HG03280 (cell line): ENCODE data around the gene RBM28.

Experiments used
- ATAC-seq: cut with Tn5 transposase; IDR thresholded peaks from one replicate; pipeline ENCODE4 v1.9.1; 2021; ENCODE audit warnings: mild to moderate bottlenecking, moderate library complexity; ENCODE audit not compliant: unreplicated experiment

RBM28 gene

GRCh38 chr7:128343554-128344430 is at the start of gene RBM28:
Gene RBM28 (minus strand): TSS chr7:128343908. CDS start chr7:128343793, 115 bp downstream.
- peak; percentile 95 for ATAC-seq

DNA sequence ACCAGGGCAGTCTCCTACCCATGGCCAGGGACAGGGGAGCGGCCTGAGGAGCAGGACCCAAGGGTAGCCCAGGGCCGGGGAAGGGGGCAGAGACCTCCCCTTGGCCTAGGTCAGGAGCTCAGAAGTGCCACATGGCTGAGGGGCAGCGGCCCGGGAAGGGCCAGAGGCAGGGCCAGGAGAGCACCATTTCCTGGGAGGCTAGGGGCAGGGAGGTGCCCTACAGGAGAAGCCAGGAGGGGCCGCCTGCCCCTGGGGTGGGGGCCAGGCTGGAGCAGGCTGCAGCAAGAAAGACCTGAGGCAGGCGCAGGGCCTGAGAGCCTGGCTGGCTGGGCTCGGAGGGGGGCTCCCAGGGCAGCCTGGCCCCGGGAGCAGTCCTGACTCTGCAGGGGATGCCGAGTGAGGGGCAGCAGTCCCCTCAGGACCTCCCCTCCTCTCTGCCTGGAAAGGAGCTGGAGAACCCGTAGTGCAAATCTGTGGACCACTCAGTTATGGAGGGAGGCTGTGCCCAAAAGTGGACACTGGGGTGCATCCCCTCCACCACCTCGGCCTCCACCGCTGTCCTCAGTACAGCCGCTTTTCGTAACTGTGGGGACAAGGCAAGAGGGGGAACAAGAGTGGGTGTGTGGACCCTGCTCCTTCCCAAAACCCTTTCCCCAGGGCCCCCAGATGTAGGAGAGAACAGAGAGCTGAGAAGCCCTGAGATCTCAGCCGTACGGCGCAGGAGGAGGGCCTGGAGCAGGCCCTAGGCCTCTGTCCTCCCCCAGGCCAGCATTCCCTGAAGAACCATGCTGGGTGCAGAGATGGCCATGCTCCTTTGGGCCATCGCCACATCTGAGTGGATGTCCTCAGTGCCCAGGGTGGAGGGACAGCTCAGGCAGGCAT is 49.0 kb upstream of the RBM28 start:
- no peak for ATAC-seq

GRCh38 chr7:128391805-128392204 is 48.1 kb upstream of the RBM28 start:
- ATAC-seq: no peak

DNA sequence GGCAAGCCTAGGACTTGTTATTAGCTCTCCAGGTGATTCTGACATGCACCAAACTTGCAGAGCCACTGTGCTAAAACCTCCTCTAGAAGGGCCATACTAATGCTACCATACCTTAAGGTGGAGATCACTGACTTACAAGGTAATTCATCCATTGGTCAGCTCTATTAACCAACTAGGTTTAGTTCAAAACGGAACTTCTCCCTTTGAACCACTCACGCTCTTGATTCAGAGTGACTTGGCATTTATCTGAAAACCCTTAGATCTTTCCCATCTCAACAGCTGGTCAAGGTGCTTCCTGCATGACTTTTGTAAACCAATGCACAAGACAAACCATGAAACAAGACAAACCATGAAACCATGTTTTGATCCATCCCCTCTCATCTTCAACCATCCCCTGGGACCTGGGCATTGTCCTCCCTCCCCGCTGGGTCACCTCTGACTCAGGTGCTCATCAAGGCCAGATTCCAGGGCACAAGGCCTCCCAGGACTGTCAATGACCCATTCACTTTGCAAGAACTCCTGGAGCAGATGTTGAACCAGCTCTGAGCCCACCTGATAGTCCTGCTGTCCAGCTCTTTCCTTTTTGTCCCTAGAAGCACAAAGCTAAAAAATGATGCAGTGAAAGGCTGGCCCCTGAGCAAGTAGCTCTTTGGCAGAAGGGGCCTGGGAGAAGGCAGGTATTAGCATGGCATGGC is 47.3 kb upstream of the RBM28 start:
- ATAC-seq: no peak

DNA sequence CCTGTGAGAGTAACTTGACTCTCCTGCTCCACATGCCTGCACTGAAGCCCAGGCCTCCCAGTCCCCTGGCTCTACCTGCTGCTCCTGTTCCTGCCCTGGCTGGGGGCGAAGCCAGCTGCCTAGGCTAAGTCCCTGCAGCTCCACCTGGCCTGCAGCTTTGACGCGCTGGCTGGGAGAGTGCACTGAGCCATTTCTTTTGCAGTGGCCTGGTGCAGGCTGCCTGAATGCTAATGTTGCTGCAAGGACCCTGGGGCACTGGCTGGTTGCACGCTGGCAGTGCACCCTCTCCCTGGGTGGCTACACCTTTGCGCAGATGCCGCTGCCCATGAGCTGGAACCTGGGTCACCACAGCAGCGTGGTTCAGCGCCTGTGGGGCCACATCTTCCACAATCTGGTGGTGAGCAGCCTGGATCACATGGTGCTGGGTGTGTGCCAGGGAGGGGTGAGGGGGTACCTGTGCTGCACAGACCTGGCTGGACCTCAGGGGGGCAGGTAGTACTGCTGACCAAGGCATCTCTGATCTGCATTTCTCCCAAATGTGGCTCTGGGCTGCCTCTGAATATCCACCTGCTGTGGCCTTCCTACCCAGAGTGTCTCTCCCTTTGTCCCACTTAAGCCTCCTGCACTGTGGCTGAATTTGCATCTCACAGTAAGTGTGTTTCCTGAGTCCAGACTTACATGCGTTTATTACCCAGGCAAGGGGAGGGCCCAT is 46.1 kb upstream of the RBM28 start:
- ATAC-seq: no peak

DNA sequence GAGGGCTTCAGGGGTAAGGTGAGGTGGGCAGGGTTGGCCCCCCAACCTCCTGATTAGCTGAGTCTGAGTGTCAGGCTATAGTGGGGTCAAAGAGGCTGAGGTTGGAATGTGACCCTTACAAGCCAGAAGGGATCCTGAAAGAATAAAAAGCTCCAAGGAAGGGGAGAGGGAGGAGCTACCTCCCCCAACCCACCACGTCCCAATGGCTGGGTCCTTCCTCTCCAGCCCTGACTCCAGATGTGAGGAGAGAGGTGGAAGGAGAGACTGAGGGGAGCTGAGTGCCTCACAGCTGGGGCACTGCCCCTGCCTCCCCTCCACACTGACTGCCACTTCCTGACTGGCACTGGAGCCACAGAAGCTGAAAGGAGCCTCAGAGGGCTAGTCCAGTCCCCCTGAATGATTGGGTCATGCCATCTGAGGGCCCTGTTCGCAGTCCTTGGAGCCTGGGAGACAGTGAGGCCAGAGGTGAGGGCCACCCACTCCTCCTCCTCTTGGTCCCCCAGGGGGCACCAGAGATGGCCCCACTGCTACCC is 45.4 kb upstream of the RBM28 start:
- no peak for ATAC-seq

DNA sequence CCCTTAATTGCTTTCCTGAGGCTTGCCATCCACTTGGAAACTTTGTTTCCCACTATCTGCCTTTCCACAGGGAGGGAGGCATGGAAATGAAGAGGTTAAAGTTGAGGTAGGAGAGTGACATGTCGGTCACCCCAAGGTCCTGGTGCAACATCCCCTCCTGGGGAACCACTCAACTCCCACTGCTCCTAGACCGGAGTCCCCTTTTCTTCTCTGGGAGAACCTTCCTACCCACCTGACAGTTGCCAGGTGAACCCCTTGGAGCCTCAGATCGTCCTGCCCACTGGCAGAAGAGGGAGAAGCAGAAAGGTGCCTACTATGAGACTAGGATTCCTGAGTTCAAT is 44.4 kb upstream of the RBM28 start:
- ATAC-seq: no peak

DNA sequence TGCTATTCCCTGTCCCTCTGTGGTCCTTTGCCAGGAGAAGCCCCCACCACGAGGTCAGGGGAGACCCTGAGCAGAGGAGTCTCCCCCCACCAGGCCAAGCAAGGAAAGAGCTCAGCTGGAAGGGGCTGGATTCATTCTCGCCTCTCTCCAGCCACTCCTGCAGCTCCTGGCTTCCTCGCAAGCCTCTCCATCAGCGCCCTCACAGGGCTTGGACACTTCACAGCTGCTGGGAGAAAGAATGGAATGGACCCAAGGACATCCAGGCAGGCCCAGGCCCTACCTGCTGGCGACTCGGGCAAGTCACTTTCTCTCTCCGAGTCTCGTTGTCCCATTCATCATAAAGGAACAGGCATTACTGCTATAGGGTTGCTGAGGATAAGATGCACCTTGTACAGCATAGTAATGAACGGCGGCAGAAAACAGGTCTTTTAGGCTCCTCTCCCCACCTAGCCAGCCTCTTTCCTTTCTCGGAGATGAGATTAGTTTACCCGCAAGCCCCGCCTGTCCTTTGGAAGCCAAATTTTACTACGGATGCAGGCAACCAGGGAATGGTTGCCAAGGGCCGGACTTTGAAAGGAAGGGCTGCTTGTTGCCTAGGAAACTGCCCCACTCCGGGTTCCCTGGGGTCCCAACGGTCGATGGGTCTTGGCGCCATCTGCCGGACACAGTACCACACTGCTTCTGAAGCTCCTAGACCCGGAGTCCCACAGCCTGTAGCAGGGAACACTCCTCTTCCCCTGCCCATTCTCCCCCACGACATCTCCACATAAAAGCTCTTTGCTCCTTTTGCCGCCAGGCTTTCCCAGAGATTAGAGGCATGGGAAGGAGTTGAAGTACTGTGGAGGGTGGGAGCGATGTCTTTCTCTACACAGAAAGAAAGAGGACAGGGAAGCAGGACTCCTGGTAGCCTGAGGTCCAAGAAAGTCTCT is 43.8 kb upstream of the RBM28 start:
- peak; percentile 73 for ATAC-seq

DNA sequence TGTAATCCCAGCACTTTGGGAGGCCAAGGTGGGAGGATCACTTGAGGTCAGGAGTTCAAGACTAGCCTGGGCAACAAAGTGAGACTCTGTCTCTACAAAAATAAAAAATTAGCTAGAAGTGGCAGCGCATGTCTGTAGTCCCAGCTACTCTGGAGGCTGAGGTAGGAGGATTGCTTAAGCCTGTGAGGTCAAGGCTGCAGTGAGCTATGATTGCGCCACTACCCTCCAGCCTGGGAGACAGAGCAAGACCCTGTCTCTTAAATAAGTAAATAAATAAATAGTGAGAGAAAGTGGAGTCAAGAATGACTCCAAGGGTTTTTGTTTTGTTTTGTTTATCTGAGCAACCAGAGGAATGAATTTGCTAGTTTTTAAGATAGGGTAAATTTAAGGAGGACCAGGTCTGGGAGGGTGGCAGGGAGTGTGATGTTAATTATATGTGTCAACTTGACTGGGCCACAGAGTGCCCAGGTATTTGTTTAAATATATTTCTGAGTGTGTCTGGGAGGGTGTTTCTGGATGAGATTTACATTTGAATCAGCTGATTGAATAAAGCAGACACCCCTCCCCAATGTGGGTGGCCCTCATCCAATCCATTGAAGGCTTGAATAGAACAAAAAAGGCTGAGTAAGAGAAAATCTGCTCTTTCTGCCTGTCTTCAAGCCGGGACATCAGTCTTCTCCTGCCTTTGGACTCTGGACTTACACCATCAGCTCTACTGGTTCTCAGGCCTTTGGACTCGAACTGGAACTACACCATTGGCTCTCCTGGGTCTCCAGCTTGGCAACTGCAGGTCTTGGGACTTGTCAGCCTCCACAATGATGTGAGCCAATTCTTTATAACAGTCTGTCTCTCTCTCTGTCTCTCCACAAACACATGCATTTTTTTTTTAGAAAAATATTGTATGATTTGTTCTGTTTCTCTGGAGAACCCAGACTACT is 42.5 kb upstream of the RBM28 start:
- ATAC-seq: no peak

DNA sequence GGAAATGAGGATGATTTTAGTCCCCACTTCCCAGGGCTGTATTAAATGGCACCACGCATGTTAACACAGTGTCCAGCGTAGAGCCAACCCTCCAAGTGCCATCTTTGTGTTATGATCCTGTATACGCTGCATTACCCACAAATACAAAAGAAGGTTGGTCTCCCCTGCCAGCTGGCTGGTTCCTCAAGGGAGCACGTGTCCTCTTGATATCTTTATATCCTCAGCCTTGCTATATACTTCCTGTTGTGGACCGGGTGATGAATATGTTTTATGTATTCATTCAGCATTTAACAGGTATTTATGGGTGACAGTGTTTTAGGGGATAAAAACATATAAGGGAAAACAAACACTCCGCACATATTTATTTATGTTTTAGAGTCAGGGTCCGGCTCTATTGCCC is 41.0 kb upstream of the RBM28 start:
- no peak for ATAC-seq

DNA sequence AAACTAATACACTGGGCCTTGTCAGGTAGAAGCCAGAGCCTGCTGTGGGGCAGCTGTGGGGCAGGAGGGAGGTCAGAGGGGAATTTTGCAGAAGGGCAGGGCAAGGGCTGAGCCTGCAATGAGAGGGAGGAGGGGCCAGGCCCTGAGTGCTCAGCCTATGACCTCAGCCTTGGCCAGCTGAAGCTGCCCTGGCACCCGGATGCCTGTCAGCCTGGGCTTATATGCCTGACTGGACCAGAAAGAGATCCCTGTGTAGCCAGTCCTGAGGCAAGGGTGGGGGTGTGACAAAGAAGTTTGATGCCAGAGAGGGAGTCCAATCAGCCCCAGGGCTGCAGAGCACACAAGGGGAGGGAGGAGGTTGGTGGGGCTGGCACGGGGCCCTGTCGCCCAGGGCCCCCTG is 40.1 kb upstream of the RBM28 start:
- ATAC-seq: no peak

DNA sequence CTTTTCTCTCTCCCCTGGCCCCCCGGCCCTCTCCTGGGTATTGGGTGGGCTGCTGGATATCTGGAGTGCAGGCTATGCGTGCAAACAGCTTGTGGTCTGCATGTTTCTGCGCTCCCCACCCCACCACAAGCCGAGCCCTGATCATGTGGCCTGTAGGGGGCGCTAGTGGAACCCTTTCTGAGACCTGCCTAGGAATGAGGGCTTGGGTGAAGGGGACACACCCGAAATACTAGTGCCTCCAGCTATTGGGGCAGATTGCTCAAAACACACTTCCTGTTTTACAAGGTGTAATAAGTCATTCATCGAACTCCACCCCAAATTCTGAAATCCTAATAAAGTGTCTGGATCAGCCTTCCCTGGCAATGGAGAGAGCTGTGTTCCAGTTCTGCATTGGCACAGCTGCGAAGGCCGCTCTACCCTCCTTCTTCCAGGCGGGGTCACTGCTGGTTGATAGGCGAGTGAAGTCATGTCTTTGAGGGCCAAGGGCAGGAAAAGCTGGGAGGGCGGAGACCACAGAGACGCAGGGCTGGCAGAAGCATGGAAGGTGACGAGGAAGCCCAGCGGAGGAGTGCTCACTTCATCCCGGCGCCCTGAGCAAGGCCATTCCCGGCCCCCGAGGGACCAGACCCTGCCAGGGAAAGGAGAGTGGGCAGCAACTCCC is 37.6 kb upstream of the RBM28 start:
- ATAC-seq: no peak

- no peak for ATAC-seq
These were observed 36.9 kb upstream of the RBM28 start for GRCh38 chr7:128380483-128381106.

DNA sequence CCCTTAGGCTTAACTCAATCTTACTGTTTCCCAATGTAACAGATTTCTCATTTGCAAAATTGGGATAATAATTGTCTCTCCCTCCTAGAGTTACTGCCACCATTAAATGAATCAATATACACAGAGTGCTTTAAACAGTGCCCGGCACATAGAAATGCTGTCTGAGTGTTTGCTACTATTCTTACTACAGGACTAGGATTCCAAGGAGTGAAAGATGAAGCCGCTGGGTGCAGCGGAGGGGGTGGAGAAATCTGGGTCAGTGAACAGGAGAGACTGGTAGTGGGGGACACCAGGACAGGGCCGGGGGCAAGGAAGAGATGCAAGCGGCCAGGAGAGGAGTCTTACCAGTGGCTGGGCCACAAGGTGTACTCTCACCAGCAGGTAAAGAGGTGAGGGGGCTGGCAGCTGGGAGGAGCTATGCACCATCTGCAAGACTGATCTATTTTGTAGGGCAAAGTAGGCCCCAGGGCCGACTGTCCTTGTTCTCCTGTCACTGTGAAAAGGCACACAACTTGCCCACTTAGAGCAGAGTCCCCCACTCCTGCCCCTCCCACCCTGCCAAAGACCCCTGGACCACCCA is 36.3 kb upstream of the RBM28 start:
- no peak for ATAC-seq

- ATAC-seq: no peak
These were observed 34.9 kb upstream of the RBM28 start for GRCh38 chr7:128378637-128379036.

DNA sequence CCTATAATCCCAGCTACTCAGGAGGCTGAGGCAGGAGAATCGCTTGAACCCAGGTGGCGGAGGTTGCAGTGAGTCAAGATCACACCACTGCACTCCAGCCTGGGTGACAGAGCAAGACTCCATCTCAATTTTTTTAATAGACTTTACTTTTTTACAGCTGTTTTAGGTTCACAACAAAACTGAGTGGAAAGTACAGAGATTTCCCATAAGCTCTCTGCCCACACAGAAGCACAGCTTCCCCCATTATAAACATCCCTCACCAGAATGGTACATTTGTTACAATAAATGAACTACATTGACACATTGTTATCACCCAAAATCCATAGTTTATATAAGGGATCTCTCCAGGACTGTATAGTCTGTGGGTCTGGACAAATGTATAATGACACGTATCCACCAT is 32.4 kb upstream of the RBM28 start:
- ATAC-seq: no peak

GRCh38 chr7:128374041-128374440 is 30.3 kb upstream of the RBM28 start:
- no peak for ATAC-seq
